ENCODE data around the gene MUC21. TPM values are rescaled to one million over a fixed set of nuclear protein-coding genes. Genes with fewer than 3 reads are reported as not detected.

Gene MUC21
- not detected for polyA plus RNA-seq (2012; ENCODE audit: insufficient read depth, insufficient read length, low read depth)

GRCh38 chr6:30983439-30983838 is at the start of gene MUC21:
TSS of gene MUC21 (plus strand) at chr6:30983718. CDS start at chr6:30983959, 241 bp downstream.
- Histone ChIP-seq H3K4me1 (no peaks in the 10 kb centered on the region), H3K36me3 (no peaks in the 10 kb centered on the region), H3K4me3 (ENCODE audit: low read depth, low read length) (no peak within 1 kb of the TSS), H3K9me3 (peaks cover 3% of the 10 kb centered on the region; the same call in 1 of the 2 replicates), H3K27me3 (peaks cover 35% of the 10 kb centered on the region)
- no peak for TF ChIP-seq CTCF (IDR thresholded peaks at IDR 0.05; ENCODE audit: low read depth, low read length)
- no peak for DNase-seq

- H3K4me3 ChIP-seq (ENCODE audit: low read depth, low read length): no peak overlapping the region
- no peaks in the 10 kb centered on the region for H3K4me1 ChIP-seq
- peaks cover 10% of the 10 kb centered on the region for H3K27me3 ChIP-seq
- no peak for DNase-seq
- TF ChIP-seq CTCF (IDR thresholded peaks at IDR 0.05; ENCODE audit: low read depth, low read length): no peak
- no peaks in the 10 kb centered on the region for H3K9me3 ChIP-seq
- H3K36me3 ChIP-seq: no peaks in the 10 kb centered on the region
These were observed 48.5 kb upstream of the MUC21 start for GRCh38 chr6:30935018-30935417.

GRCh38 chr6:30937265-30937664 is 46.3 kb upstream of the MUC21 start:
- H3K9me3 ChIP-seq: no peaks in the 10 kb centered on the region
- no peak for TF ChIP-seq CTCF (IDR thresholded peaks at IDR 0.05; ENCODE audit: low read depth, low read length)
- no peaks in the 10 kb centered on the region for H3K4me1 ChIP-seq
- H3K36me3 ChIP-seq: no peaks in the 10 kb centered on the region
- H3K27me3 ChIP-seq: peaks cover 23% of the 10 kb centered on the region
- no peak for DNase-seq
- H3K4me3 ChIP-seq (ENCODE audit: low read depth, low read length): no peak overlapping the region

- no peak overlapping the region for H3K4me3 ChIP-seq (ENCODE audit: low read depth, low read length)
- H3K4me1 ChIP-seq: no peaks in the 10 kb centered on the region
- H3K36me3 ChIP-seq: no peaks in the 10 kb centered on the region
- peaks cover 29% of the 10 kb centered on the region for H3K27me3 ChIP-seq
- no peaks in the 10 kb centered on the region for H3K9me3 ChIP-seq
- TF ChIP-seq CTCF (IDR thresholded peaks at IDR 0.05; ENCODE audit: low read depth, low read length): no peak
- DNase-seq: no peak
These were observed 44.8 kb upstream of the MUC21 start for GRCh38 chr6:30938730-30939129.

- no peaks in the 10 kb centered on the region for H3K9me3 ChIP-seq
- no peak for DNase-seq
- H3K4me1 ChIP-seq: no peaks in the 10 kb centered on the region
- TF ChIP-seq CTCF (IDR thresholded peaks at IDR 0.05; ENCODE audit: low read depth, low read length): no peak
- peaks cover 29% of the 10 kb centered on the region for H3K27me3 ChIP-seq
- H3K4me3 ChIP-seq (ENCODE audit: low read depth, low read length): no peak overlapping the region
- no peaks in the 10 kb centered on the region for H3K36me3 ChIP-seq
These were observed 44.0 kb upstream of the MUC21 start for GRCh38 chr6:30939473-30939872.

GRCh38 chr6:30940361-30940986 is 43.0 kb upstream of the MUC21 start, which contains the start of gene MUCL3:
TSS of gene MUCL3 (plus strand) at chr6:30940973. CDS start at chr6:30941000, 27 bp downstream.
- TF ChIP-seq CTCF (IDR thresholded peaks at IDR 0.05; ENCODE audit: low read depth, low read length): no peak
- H3K4me1 ChIP-seq: no peaks in the 10 kb centered on the region
- H3K36me3 ChIP-seq: no peaks in the 10 kb centered on the region
- no peaks in the 10 kb centered on the region for H3K9me3 ChIP-seq
- no peak within 1 kb of the TSS for H3K4me3 ChIP-seq (ENCODE audit: low read depth, low read length)
- peaks cover 29% of the 10 kb centered on the region for H3K27me3 ChIP-seq
- DNase-seq: no peak

Data from BE2C (cell line).